ENCODE results near the gene KLF2. TPM values are rescaled to one million over a fixed set of nuclear protein-coding genes. Genes with fewer than 3 reads are reported as not detected.

KLF2 gene
- total RNA-seq, 1 donor from 2014 or later = 13.7 TPM

- no peak for DNase-seq (ENCODE audit: low read depth)
Measured at GRCh38 chr19:16306728-16307402, 17.8 kb upstream of the KLF2 start.

GRCh38 chr19:16308081-16308480 lies 16.5 kb upstream of the KLF2 start:
- no peak for DNase-seq (ENCODE audit: low read depth)

- no peak for DNase-seq (ENCODE audit: low read depth)
Measured at GRCh38 chr19:16309643-16310042, 15.0 kb upstream of the KLF2 start.

GRCh38 chr19:16315825-16316505 lies 8.7 kb upstream of the KLF2 start:
- DNase-seq (ENCODE audit: low read depth) = peak; percentile 81

GRCh38 chr19:16316506-16316882 lies 8.1 kb upstream of the KLF2 start:
- peak; percentile 29 for DNase-seq (ENCODE audit: low read depth)

- DNase-seq (ENCODE audit: low read depth) = no peak
Measured at GRCh38 chr19:16319481-16319880, 5.1 kb upstream of the KLF2 start.

- DNase-seq (ENCODE audit: low read depth) = no peak
Measured at GRCh38 chr19:16320987-16321386, 3.6 kb upstream of the KLF2 start.

- DNase-seq (ENCODE audit: low read depth) = peak; percentile 53
Measured at GRCh38 chr19:16325161-16325527, 518 bp downstream of the KLF2 start.

GRCh38 chr19:16325641-16326400 lies 1.2 kb downstream of the KLF2 start:
- DNase-seq (ENCODE audit: low read depth) = peak; percentile 58

- DNase-seq (ENCODE audit: low read depth) = peak; percentile 29
Measured at GRCh38 chr19:16326401-16327168, 2.0 kb downstream of the KLF2 start.

GRCh38 chr19:16327169-16327475 lies 2.5 kb downstream of the KLF2 start:
- no peak for DNase-seq (ENCODE audit: low read depth)

- DNase-seq (ENCODE audit: low read depth) = peak; percentile 81
Measured at GRCh38 chr19:16327501-16327900, 2.9 kb downstream of the KLF2 start.

GRCh38 chr19:16327911-16328823 lies 3.5 kb downstream of the KLF2 start:
- DNase-seq (ENCODE audit: low read depth) = peak; percentile 39

- peak; percentile 25 for DNase-seq (ENCODE audit: low read depth)
Measured at GRCh38 chr19:16328824-16329482, 4.3 kb downstream of the KLF2 start.

GRCh38 chr19:16330368-16330801 lies 5.8 kb downstream of the KLF2 start:
- DNase-seq (ENCODE audit: low read depth) = peak; percentile 55

GRCh38 chr19:16330806-16331690 lies 6.4 kb downstream of the KLF2 start:
- DNase-seq (ENCODE audit: low read depth) = no peak

- no peak for DNase-seq (ENCODE audit: low read depth)
Measured at GRCh38 chr19:16333001-16333586, 8.5 kb downstream of the KLF2 start.

GRCh38 chr19:16334411-16334810 lies 9.8 kb downstream of the KLF2 start:
- DNase-seq (ENCODE audit: low read depth) = no peak

- no peak for DNase-seq (ENCODE audit: low read depth)
Measured at GRCh38 chr19:16335226-16335625, 10.6 kb downstream of the KLF2 start.

Measured in myocyte (in vitro differentiated cells).